HCT116 (cell line): ENCODE measurements around the gene HOXD10. TPM values are rescaled to one million over a fixed set of nuclear protein-coding genes. Genes with fewer than 3 reads are reported as not detected.

Experiments used
- ATAC-seq: fragments of 200-7000 bp; cut with Tn5 transposase; 2 replicates; pipeline ENCODE4 v1.9.1; 2020; ENCODE audit warnings: mild to moderate bottlenecking, moderate library complexity
- BruUV-seq: library from RNA; stranded (reverse); fragments of 400-500 nt; replicated peaks from 2 replicates; lab custom pipeline; 2021; lab: Mats Ljungman, UMichigan
- CTCF ChIA-PET: fragments of 300-600 bp; sonication (Branson Sonifier 250); formaldehyde crosslinking; loops from one replicate; lab custom pipeline; 2021; ENCODE audit warnings: antibody characterized with exemption; lab: Charles Lee
- POLR2A ChIA-PET: fragments of 300-600, 350-600 bp; sonication (Branson Sonifier 250); formaldehyde crosslinking; loops from one replicate; lab custom pipeline; 2021; ENCODE audit warnings: antibody characterized with exemption; lab: Charles Lee
- RAD21 ChIA-PET, 2 experiments: fragments of 300-600 bp; sonication (Branson Sonifier 250); formaldehyde crosslinking; loops; one replicate each; lab custom pipeline; 2023; ENCODE audit warnings: low total read pairs in 2 of 2; ENCODE audit not compliant: uncharacterized antibody in 2 of 2, unreplicated experiment in 2 of 2, low non-redundant PET in 1 of 2; lab: Charles Lee
- DNase-seq: peaks from one replicate; pipeline ENCODE4 v3.0.0-alpha.2; 2010; ENCODE audit warnings: low read depth, low spot score
- H2AFZ ChIP-seq: fragments of 200-600 bp; shearing (Covaris generic), sonication (generic); 2 replicates; pipeline ENCODE4 v1.6.1; 2017; ENCODE audit warnings: low read depth, mixed run types, mixed read lengths, antibody characterized with exemption, low read length; ENCODE audit not compliant: poor library complexity, severe bottlenecking
- H3K27ac ChIP-seq: 2 replicates; pipeline ENCODE4 v1.5.1; 2012; ENCODE audit warnings: low read depth, low read length
- H3K27me3 ChIP-seq: fragments of 200-600 bp; sonication (generic); 2 replicates; pipeline ENCODE4 v1.6.1; 2016; ENCODE audit warnings: mixed run types, low read length, mixed read lengths; ENCODE audit not compliant: insufficient read depth
- H3K36me3 ChIP-seq, 2 experiments: fragments of 200-500 bp in 1 of 2; fragments of 200-600 bp in 1 of 2; sonication (Bioruptor generic) in 1 of 2; sonication (generic) in 1 of 2; 2 replicates each; pipeline versions ENCODE4 v1.5.1 to v1.6.1; 2014 to 2016; ENCODE audit warnings: low read length in 2 of 2, inconsistent platforms in 1 of 2, mixed read lengths in 1 of 2, mixed run types in 1 of 2; ENCODE audit not compliant: insufficient read depth in 2 of 2, control insufficient read depth in 1 of 2
- H3K4me1 ChIP-seq, 2 experiments: fragments of 200-600 bp in 1 of 2; sonication (generic) in 1 of 2; 2 replicates each; pipeline versions ENCODE4 v1.5.1 to v1.6.1; 2012 to 2017; ENCODE audit warnings: low read length in 2 of 2, inconsistent platforms in 1 of 2, mild to moderate bottlenecking in 1 of 2, mixed read lengths in 1 of 2, mixed run types in 1 of 2, moderate library complexity in 1 of 2; ENCODE audit not compliant: insufficient read depth in 2 of 2, control insufficient read depth in 1 of 2
- H3K4me2 ChIP-seq: fragments of 200-600 bp; sonication (generic); 2 replicates; pipeline ENCODE4 v1.6.1; 2017; ENCODE audit warnings: mixed run types, low read length, mixed read lengths
- H3K4me3 ChIP-seq, 2 experiments: fragments of 200-600 bp in 1 of 2; sonication (generic) in 1 of 2; replicated peaks in 1 of 2; 2 replicates each; pipeline ENCODE4 v1.5.1; 2011 to 2016; ENCODE audit warnings: low read length in 2 of 2, control low read depth in 1 of 2, low read depth in 1 of 2, mild to moderate bottlenecking in 1 of 2, mixed read lengths in 1 of 2, mixed run types in 1 of 2
- H3K79me2 ChIP-seq: fragments of 200-600 bp; sonication (generic); 2 replicates; pipeline ENCODE4 v1.6.1; 2017; ENCODE audit warnings: mild to moderate bottlenecking, mixed run types, low read length, moderate library complexity, mixed read lengths; ENCODE audit not compliant: insufficient read depth
- H3K9ac ChIP-seq: fragments of 200-600 bp; sonication (generic); 2 replicates; pipeline ENCODE4 v1.6.1; 2016; ENCODE audit warnings: low read length, mixed read lengths
- H3K9me2 ChIP-seq: fragments of 200-600 bp; sonication (generic), shearing (Covaris generic); 2 replicates; pipeline ENCODE4 v1.6.1; 2017; ENCODE audit warnings: mixed run types, mild to moderate bottlenecking, moderate library complexity; ENCODE audit not compliant: insufficient read depth
- H3K9me3 ChIP-seq, 2 experiments: fragments of 200-500 bp in 1 of 2; fragments of 200-600 bp in 1 of 2; sonication (Bioruptor generic) in 1 of 2; sonication (generic) in 1 of 2; 2 replicates each; pipeline ENCODE4 v1.6.1; 2014 to 2017; ENCODE audit warnings: low read length in 2 of 2, mixed read lengths in 2 of 2, inconsistent platforms in 1 of 2, low read depth in 1 of 2, mild to moderate bottlenecking in 1 of 2, mixed run types in 1 of 2, moderate library complexity in 1 of 2; ENCODE audit not compliant: control insufficient read depth in 1 of 2, insufficient read depth in 1 of 2
- H4K20me1 ChIP-seq: fragments of 200-600 bp; sonication (generic), shearing (Covaris generic); 2 replicates; pipeline ENCODE4 v1.6.1; 2017; ENCODE audit warnings: mixed run types, mild to moderate bottlenecking, moderate library complexity; ENCODE audit not compliant: insufficient read depth
- CTCF ChIP-seq, 3 experiments: fragments of 200-600 bp in 1 of 3; sonication (generic) in 1 of 3; IDR thresholded peaks in 2 of 3; conservative IDR thresholded peaks in 1 of 3; 2 replicates each; pipeline ENCODE4 v1.5.1; 2012 to 2017; ENCODE audit warnings: low read depth in 2 of 3, low read length in 2 of 3, antibody characterized with exemption in 1 of 3, borderline replicate concordance in 1 of 3, control low read depth in 1 of 3, mild to moderate bottlenecking in 1 of 3, mixed read lengths in 1 of 3, mixed run types in 1 of 3, moderate library complexity in 1 of 3; ENCODE audit not compliant: insufficient read depth in 1 of 3
- EZH2phosphoT487 ChIP-seq: fragments of 200-600 bp; IDR thresholded peaks from 2 replicates; pipeline ENCODE4 v1.6.1; 2018; ENCODE audit warnings: antibody characterized with exemption, borderline replicate concordance
- POLR2A ChIP-seq: IDR thresholded peaks from 2 replicates; pipeline ENCODE4 v1.7.0; 2011; ENCODE audit warnings: borderline replicate concordance; ENCODE audit not compliant: insufficient read depth, insufficient read length; ENCODE audit errors: extremely low read depth
- POLR2AphosphoS5 ChIP-seq: IDR thresholded peaks from 2 replicates; pipeline ENCODE4 v1.6.1; 2011; ENCODE audit warnings: mild to moderate bottlenecking, low read depth, low read length, moderate library complexity
- RAD21 ChIP-seq: IDR thresholded peaks from 2 replicates; pipeline ENCODE4 v1.6.1; 2012; ENCODE audit warnings: low read depth, mild to moderate bottlenecking
- SRF ChIP-seq: IDR thresholded peaks from 2 replicates; pipeline ENCODE4 v1.6.1; 2012; ENCODE audit warnings: low read depth
- YY1 ChIP-seq: IDR thresholded peaks from 2 replicates; pipeline ENCODE4 v1.6.1; 2011; ENCODE audit warnings: low read length, low read depth, moderate library complexity, mild to moderate bottlenecking; ENCODE audit not compliant: insufficient replicate concordance; ENCODE audit errors: extremely low read depth
- ZNF274 ChIP-seq: fragments of 200-500 bp; sonication (Bioruptor generic); IDR thresholded peaks from 2 replicates; pipeline ENCODE4 v1.6.1; 2014; ENCODE audit warnings: mild to moderate bottlenecking, low read depth, low read length, inconsistent platforms
- intact Hi-C: fragments of 100-400 bp; cut with micrococcal nuclease; formaldehyde crosslinking; loops from 2 replicates; pipeline ENCODE4 v1.10.0; 2022
- total RNA-seq: library from RNA; stranded (reverse); gene quantifications from one replicate; pipeline ENCODE4 v1.2.1, GENCODE V29; 2021; ENCODE audit not compliant: unreplicated experiment
- TF ChIP-seq, protein P1 (sequence below): IDR thresholded peaks from 2 replicates; pipeline ENCODE4 v1.6.1; 2012

Gene HOXD10
- total RNA-seq, 1 experiment from 2014 or later, result not detected

GRCh38 chr2:176110415-176111308, 5.9 kb upstream of the HOXD10 start:
- RAD21 ChIA-PET, result no interaction called here
- POLR2A ChIA-PET, result no interaction called here
- Histone ChIP-seq H2AFZ (peak overlapping the region; percentile 88), H4K20me1 (no peaks in the 10 kb centered on the region), H3K79me2 (no peaks in the 10 kb centered on the region), H3K27ac (no peak overlapping the region), H3K9ac (no peak overlapping the region), H3K36me3 (no peaks in the 10 kb centered on the region), H3K4me3 (no peak overlapping the region), H3K4me2 (peak overlapping the region; percentile 37), H3K9me2 (no peaks in the 10 kb centered on the region), H3K9me3 (no peaks in the 10 kb centered on the region), H3K4me1 (peaks cover 0 to 18% of the 10 kb centered on the region in 2 experiments; a peak in 1 of 4 replicates), H3K27me3 (no peaks in the 10 kb centered on the region)
- no TSS peak for BruUV-seq
- intact Hi-C loops, result no loop called here
- TF ChIP-seq POLR2AphosphoS5 (no peak), POLR2A (no peak)
- TF ChIP-seq, protein P1, sequence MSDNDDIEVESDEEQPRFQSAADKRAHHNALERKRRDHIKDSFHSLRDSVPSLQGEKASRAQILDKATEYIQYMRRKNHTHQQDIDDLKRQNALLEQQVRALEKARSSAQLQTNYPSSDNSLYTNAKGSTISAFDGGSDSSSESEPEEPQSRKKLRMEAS, result no peak
- CTCF ChIA-PET, result interaction anchor here (0.7 to 2.2 kb wide), 9 partner anchors 9 to 782 kb away, joined by 3 to 11 read pairs (median 7); no protein-coding TSS in a partner anchor
- DNase-seq (no peak), ATAC-seq (no peak)

- Histone ChIP-seq H3K4me3 (no peak overlapping the region), H3K27ac (no peak overlapping the region), H3K4me1 (peaks cover 0 to 17% of the 10 kb centered on the region in 2 experiments; a peak in 1 of 4 replicates), H4K20me1 (no peaks in the 10 kb centered on the region), H3K9me2 (no peaks in the 10 kb centered on the region), H3K36me3 (no peaks in the 10 kb centered on the region), H3K27me3 (no peaks in the 10 kb centered on the region), H3K9ac (no peak overlapping the region), H3K4me2 (peak overlapping the region; percentile 37), H3K79me2 (no peaks in the 10 kb centered on the region)
- ChIA-PET RAD21 (no interaction called here), CTCF (interaction anchor here (0.6 to 2.2 kb wide), 9 partner anchors 9 to 543 kb away, joined by 3 to 11 read pairs (median 7); no protein-coding TSS in a partner anchor), POLR2A (no interaction called here)
- BruUV-seq, result no TSS peak
- ATAC-seq, result peak; percentile 82
- intact Hi-C loops, result no loop called here
- no peak for DNase-seq
- TF ChIP-seq CTCF (IDR thresholded peaks at IDR 0.05 in 2 of 3, conservative IDR thresholded peaks at IDR 0.05 in 1 of 3; ENCODE audit: borderline replicate concordance in 1 of 3, insufficient read depth in 1 of 3, low read depth in 2 of 3, low read length in 2 of 3), result peak; percentile 73 to 88 (median 86)
- TF ChIP-seq SRF, result no peak
- peak; percentile 55 for TF ChIP-seq YY1
- TF ChIP-seq RAD21, result peak; percentile 60
- no peak for TF ChIP-seq EZH2phosphoT487
- TF ChIP-seq, protein P1, result 0 out of 2 replicates have a peak, but pooled peaks have one; percentile 25
- no peak for TF ChIP-seq ZNF274
- TF ChIP-seq, all 23 proteins: peak for 4
- H2AFZ ChIP-seq, result peak overlapping the region; percentile 88
- no peaks in the 10 kb centered on the region for H3K9me3 ChIP-seq
These were observed 5.3 kb upstream of the HOXD10 start for GRCh38 chr2:176111309-176111663.
